Occipital lobe (tissue), 2 donors: ENCODE data around the gene MMP27. TPM values are rescaled to one million over a fixed set of nuclear protein-coding genes. Genes with fewer than 3 reads are reported as not detected.
"Not testable (repeated sequence)": the region's sequence is repeated elsewhere in the genome, so short reads cannot be mapped to it uniquely, and the experiment has no call there.

ENCODE experiments used
- DNase-seq: peaks from one replicate; lab custom pipeline; 2025; lab: John Stamatoyannopoulos, UW
- total RNA-seq: library from RNA; depleted of rRNA; stranded (reverse); fragments of >200 nt; gene quantifications from one replicate; pipeline ENCODE4 v1.2.3, GENCODE V29; 2014

MMP27 gene, protein sequence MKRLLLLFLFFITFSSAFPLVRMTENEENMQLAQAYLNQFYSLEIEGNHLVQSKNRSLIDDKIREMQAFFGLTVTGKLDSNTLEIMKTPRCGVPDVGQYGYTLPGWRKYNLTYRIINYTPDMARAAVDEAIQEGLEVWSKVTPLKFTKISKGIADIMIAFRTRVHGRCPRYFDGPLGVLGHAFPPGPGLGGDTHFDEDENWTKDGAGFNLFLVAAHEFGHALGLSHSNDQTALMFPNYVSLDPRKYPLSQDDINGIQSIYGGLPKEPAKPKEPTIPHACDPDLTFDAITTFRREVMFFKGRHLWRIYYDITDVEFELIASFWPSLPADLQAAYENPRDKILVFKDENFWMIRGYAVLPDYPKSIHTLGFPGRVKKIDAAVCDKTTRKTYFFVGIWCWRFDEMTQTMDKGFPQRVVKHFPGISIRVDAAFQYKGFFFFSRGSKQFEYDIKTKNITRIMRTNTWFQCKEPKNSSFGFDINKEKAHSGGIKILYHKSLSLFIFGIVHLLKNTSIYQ
- not detected for total RNA-seq

DNA sequence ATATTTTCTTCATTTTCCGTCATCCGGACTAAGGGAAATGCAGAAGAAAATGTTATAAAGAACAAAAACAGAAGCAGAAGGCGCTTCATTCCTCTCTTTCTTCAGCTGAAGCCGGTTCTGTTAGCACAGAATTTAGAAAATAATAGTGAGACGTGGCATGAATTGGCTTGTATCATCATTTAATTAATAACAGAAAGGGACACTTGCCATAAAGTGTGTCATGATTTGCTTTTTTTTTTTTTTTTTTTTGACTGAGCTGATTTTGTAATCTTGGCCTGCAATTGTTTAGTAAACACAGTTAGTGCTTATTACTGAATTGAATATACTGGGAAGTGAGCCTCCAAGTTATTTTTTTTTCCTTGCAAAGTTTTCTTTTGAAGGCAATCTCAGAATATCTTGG is at the start of gene MMP27:
Gene MMP27, minus strand, starts transcription at position 144 of the 400 bp plus-strand sequence. Its CDS starts 55 bp downstream, at position 89.
- DNase-seq, result no peak

DNA sequence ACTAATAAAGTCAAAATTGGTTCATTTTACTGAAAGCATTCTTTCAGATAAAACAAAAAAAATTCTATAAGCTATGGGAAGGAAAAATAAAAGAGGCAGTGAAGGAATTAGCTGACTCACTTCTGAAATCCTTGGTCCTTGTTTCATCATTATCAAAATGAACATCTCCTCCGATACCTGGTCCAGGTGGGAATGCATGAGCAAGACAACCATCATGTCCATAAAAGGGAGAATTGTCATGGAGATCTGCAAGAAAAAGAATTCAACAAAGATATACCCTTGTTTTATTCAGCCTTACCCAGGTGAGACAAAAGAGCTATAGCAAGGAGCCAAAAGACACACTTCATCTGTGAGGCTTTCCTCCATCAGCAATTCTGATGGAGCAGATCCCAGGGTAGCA is 47.7 kb upstream of the MMP27 start:
- no peak for DNase-seq

DNA sequence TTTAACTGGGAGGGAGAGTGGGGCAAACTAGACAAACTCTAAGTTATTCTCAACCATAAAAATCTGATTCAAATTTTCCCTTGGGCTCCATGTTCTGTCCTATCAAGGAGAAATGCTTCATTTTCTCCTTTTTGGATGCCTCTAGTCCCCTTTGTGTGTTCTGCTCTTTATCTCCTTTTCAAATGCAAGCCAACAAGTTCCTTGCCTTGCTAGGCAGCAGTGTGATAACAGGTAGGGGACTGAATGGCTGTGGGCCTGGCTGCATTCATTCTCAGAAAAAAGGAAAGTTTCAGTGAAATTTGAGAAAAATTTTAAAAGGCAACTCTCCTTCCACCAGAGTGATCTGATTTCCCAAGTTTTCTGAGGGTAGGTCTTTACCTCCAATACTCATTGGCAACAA is 46.1 kb upstream of the MMP27 start:
- DNase-seq, result no peak

DNA sequence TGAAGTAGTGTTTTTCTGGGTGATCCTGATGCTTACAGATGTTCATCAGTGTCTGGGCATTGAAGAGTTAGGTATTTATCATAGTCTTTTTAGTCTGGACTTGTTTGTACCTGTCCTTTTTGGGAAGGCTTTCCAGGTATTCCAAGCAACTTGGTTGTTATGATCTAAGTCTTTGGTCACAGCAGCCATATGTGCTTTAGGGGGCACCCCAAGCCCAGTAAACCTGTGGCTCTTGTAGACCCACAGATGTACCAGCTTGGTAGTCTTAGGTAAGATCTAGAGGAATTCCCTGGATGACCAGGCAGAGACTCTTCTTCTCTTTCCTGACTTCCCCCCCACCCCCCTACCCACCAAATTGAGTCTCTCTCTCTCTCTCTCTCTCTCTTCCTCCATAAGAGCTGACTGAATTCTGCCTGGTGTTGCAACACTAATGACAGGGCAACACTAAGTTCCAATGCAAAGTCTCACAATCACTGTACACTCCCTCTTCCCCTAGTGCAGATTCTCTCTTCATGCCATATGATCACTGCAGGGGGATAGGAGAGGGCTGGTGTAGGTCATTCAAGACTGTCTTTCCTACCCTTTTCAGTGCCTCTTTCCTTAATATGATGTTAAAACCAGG is 43.6 kb upstream of the MMP27 start:
- no peak for DNase-seq

DNA sequence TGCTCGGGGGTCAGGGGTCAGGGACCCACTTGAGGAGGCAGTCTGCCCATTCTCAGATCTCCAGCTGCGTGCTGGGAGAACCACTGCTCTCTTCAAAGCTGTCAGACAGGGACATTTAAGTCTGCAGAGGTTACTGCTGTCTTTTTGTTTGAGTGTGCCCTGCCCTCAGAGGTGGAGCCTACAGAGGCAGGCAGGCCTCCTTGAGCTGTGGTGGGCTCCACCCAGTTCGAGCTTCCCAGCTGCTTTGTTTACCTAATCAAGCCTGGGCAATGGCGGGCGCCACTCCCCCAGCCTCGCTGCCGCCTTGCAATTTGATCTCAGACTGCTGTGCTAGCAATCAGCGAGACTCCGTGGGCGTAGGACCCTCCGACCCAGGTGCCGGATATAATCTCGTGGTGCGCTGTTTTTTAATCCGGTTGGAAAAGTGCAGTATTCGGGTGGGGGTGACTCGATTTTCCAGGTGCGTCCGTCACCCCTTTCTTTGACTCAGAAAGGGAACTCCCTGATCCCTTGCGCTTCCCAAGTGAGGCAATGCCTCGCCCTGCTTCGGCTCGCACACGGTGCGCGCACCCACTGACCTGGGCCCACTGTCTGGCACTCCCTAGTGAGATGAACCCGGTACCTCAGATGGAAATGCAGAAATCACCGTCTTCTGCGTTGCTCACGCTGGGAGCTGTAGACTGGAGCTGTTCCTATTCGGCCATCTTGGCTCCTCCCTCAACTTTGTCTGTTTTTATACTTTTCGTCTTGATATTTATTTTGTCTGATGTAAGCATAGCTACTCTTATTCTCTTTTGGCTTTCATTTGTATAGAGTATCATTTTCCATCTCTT is 41.4 kb upstream of the MMP27 start:
- not testable (repeated sequence) for DNase-seq

DNA sequence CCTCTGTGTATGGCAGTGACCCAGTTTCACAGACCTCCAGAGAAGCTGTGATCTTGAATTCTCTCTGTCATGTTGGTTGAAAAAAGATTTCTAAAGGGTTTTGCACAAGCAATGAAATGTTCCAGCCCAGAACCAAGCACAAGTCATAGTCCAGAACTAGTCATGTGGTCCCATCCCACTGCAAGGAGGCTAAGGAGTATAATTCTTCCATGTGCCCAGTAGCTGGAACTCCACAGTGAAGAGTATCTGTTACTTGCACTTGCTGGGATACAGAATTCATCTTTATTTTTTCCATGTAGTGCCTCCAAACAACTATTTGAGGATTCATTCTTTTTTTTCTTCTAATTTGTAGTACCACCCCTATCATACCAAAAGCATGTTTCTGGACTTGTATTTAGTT is 29.1 kb upstream of the MMP27 start:
- no peak for DNase-seq

DNA sequence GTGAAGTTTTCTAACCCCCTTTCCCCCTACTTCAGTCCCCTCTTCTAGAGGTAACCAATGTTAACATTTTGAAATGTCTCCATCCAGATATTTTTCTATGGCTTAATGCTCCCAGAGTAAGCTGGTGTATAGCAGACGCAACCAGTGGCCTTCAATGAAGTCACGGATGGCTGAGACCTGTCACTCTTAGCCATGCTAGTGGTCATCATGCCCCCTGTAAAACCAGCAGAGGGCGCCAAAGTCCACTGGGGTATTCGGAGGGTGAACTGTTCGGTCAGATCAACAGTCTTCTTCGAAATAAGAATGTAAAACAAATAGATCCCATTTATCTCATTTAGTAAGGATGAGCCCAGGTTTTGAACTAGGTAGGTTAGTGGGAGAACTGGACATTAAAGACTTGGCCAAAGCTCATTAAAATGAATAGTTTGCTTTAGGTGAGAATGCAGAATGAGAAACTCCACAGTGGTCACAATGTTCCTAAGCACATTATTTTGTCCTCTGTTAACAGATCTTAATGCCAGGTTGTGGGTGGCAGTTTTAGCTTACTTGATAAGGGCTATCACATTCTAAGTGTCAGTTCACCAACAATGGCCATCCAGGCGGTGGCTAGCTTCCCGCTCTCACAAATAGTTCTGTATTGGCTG is 27.8 kb upstream of the MMP27 start:
- DNase-seq, result no peak

DNA sequence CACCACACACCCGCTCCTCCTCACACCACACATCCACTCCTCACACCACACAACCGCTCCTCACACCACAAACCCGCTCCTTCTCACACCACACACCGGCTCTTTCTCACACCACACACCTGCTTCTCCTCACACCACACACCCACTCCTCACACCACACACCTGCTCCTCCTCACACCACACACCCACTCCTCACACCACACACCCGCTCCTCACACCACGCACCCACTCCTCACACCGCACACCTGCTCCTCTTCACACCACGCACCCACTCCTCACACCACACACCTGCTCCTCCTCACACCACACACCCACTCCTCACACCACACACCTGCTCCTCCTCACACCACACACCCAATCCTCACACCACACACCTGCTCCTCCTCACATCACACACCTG is 25.4 kb upstream of the MMP27 start:
- not testable (repeated sequence) for DNase-seq

DNA sequence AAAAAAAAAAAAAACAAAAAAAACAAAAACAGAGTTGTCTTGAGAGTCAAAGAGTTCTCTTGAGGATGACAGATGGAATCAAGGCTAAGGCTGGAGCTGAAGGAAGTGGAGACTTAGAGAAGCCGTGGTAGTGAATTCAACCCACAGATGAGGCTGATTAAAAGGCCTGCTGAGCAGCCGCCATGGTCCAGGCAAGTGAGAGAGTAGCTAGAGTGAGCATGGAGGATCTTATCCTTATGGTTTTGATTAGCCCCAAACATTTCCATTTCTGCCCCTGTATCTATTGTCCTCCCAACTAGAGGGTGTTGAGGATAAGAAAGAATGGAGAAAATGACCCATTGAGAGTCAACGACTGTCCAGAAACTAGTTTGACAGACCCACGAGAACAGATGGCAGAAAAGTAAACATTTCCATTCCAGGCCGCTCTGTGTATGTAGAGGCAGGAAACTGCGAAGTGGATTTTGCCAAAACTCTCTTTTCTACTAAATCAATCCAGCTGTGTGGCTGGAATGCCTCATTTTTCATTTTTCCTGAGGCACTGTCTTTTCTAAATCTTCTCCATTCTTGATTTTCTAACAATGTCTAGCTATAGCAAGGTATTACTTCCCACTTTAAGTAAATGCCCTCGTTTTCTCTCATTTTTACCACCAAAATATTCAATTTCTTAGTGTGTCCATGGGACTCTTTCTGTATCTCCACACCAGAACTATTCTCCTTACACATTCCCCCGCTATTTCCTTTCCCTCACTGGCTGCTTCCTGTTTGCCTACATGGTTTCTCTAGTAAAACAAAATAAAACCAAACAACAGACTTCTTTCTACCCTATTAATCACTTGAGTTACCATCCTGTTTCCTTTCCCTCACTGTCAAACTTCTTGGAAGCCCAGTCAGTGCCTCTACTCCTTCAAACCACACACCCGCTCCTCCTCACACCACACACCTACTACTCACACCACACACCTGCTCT is 24.6 kb upstream of the MMP27 start:
- DNase-seq, result no peak

DNA sequence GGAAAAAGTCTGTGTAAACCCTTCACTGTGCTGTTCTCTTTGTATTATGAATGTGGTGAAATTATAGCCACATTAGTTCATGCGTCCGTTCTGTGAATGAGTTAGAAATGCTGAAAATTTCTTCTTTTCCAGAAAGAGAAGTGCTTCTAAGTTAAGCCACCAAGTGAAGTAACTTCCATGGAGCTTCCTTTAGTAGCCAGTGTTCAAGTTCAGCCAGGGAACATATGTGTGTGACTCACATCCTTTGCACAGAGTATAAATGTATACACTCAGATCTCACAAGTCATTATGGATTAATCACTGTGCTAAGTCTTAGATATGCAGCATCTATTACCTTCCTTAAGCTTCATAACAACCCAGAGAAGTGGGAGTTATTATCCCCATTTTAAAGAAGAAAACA is 22.3 kb upstream of the MMP27 start:
- DNase-seq, result no peak

- DNase-seq, result no peak
Observed at GRCh38 chr11:102724904-102725500, 19.4 kb upstream of the MMP27 start, which contains the start of gene MMP8. Gene MMP8 (minus strand): TSS chr11:102724954. CDS start chr11:102724855, 99 bp downstream.

DNA sequence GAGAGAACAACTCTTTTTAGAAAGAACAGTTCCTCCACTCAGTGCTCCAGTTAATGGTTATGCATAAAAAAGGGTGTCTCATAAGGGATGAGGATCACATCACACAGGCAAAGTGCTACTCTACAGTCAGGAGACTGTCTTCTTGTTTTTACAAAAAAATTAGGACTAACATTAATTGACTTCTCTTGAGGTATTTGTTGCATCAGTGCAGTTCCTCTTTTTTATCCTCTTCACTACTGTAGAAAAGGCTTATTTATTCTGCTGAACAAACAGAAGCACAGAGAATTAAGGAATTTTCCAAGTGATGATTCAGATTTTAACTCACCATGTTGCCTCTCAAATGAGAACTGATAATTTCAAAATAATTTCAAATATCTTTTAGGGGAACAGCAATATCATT is 17.3 kb upstream of the MMP27 start:
- DNase-seq, result no peak

- DNase-seq, result no peak
Observed at GRCh38 chr11:102719620-102720277, 14.2 kb upstream of the MMP27 start.

- no peak for DNase-seq
Observed at GRCh38 chr11:102717280-102717679, 11.7 kb upstream of the MMP27 start.

DNA sequence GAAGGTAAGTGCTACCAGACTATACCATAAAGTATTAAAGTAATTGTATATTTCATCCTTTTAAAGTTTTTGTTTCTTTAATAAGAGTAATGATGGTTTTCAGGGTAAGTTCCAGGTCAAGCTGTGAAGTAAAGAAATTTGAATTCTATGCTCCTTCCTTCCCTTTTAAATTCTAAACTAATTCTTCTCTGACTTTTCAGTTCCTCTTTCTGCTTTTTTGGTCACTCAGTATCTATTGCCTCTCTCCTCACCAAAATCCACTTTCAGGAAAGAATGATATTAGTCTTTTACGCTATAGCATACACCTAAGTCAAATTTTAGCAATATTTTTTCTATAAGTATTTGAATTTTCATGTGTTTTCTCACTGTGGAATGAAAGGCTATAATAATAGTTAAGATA is 11.0 kb upstream of the MMP27 start:
- DNase-seq, result no peak

DNA sequence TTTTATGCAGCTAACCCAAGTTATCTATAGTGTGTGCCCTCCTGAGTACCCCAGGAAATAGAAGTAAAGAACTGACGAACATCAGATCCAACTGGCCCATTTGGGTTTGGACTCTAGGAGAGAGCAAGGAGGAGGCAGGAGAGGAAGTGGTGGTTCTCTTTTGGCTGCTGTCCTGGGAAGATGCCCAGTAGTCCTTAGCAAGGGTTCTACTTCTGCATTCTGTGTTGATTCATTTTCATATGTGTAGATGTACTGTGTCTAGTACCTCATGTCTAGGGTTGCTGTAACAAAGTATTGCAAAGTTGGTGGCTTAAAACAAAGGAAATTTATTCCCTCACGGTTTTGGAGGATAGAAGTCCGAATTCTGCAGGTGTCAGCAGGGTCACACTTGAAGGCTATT is 6.6 kb upstream of the MMP27 start:
- DNase-seq, result no peak

- DNase-seq, result no peak
Observed at GRCh38 chr11:102709201-102709945, 3.8 kb upstream of the MMP27 start.

- no peak for DNase-seq
Observed at GRCh38 chr11:102708654-102709053, 3.1 kb upstream of the MMP27 start.

- DNase-seq, result no peak
Observed at GRCh38 chr11:102704841-102705240, 728 bp downstream of the MMP27 start.
